Measurements from ENCODE around the gene MPZL2. TPM values are rescaled to one million over a fixed set of nuclear protein-coding genes. Genes with fewer than 3 reads are reported as not detected.

MPZL2 gene
- total and polyA plus RNA-seq, 5 donors: 6.4 to 18.7 (median 8.8) TPM

DNA sequence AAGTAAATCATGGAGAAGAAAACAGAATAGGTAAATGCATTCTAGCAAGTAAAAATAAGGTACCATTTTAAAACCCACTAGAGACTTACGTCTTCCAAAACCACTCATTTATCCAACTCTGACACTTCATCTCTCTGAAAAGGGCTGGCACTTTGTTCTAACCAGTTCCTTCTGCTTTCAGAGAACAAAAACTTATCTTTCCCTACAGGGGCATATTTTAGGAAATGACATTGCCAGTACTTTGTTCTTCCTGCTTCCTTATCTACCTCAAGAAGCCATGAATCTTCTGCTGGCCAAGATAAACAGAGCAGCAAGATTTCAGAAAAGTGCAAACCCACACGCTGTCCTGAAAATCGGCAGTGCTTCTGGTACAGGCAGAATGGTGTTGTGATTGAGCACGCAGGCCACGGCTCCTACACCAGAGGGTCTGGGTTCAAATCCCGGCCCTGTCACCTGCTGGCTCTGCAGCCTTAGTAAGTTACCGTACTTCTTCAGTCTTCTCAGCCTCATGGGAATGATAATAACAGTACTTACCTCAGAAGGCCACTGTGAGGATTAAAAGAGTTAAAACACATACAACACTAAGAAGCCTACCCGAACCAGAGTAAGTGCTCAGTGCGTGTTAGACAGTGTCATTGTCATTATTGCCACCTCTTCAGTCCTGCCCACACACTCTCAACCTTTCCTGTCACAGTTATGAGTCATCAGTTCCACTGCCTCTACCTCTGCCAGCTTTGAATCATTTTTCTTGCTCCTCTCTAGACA is 22.9 kb downstream of the MPZL2 start:
- peak overlapping the region; percentile 86 for H3K27ac ChIP-seq (ENCODE audit: low read length)
- H3K4me1 ChIP-seq (ENCODE audit: control insufficient read depth, insufficient read depth, low read length): peaks cover 2% of the 10 kb centered on the region
- intact Hi-C loops (cut with DNase I): no loop called here
- ATAC-seq (peak; percentile 74 to 88), DNase-seq (peak in 1 of 3 donors; percentile 63)
- no peaks in the 10 kb centered on the region for H3K27me3 ChIP-seq (ENCODE audit: control insufficient read depth, insufficient read depth)
- no peaks in the 10 kb centered on the region for H3K9me3 ChIP-seq (ENCODE audit: control insufficient read depth, low read length)
- H3K4me3 ChIP-seq (ENCODE audit: low read length): no peak overlapping the region
- WGBS: 44% methylated on average over 9 of the region's 9 CpGs

DNA sequence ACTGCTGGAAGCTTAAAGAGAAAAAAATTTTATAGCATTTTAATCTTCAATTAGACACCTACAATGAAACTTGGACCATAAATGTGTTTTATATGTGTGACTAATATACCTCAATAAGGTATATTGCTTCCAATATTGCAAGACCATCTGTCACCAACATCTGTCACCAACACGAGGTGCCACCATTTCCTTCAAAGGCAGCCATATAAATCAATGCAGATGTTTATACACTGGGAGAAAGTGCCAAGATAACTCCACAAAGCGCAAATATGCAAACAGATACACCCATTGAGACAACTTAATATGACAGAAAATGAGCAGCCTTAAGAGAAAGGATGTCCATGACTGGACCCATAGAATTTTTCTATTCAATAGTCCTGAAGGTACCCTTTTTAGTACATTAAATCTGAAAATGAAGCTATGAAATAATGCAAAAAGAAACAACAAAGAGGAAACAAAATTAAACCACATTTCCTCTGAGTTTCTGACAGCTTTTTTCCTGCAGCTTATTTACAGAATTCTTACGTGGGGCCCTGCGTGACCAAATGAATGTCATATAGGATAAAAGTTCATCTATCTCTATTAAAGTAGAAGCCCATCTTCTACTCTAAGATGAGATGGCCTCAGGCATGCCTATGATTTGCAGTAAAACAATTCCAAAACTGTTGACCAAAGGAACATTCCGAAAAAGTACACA is 24.4 kb downstream of the MPZL2 start:
- Histone ChIP-seq H3K27ac (ENCODE audit: low read length) (no peak overlapping the region), H3K4me3 (ENCODE audit: low read length) (no peak overlapping the region), H3K9me3 (ENCODE audit: control insufficient read depth, low read length) (no peaks in the 10 kb centered on the region), H3K27me3 (ENCODE audit: control insufficient read depth, insufficient read depth) (no peaks in the 10 kb centered on the region), H3K4me1 (ENCODE audit: control insufficient read depth, insufficient read depth, low read length) (peaks cover 2% of the 10 kb centered on the region)
- ATAC-seq (no peak), DNase-seq (no peak)
- 78% methylated on average over 5 of the region's 5 CpGs for WGBS
- intact Hi-C loops (cut with DNase I): no loop called here

DNA sequence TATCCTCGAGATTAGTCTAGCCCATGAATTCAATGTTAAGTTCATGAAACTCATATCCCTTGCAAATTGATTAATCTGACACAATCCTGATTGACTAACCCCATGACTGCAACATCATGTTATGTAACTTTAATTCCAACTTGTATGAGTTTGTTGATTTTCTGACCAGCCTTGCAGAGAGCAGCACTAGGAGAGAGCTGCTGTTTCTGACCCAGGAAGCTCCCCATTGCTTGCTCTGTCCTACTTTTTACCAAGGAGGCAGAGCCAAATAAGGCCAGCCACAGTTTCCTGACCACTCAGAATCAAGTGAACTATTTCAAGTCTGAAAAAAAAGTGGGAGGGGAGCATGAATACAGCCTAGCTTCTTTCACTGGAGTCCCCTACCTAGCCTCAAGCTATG is 25.2 kb downstream of the MPZL2 start:
- DNase-seq (no peak), ATAC-seq (peak in 1 of 2 donors; percentile 7)
- Histone ChIP-seq H3K27ac (ENCODE audit: low read length) (no peak overlapping the region), H3K4me1 (ENCODE audit: control insufficient read depth, insufficient read depth, low read length) (peaks cover 2% of the 10 kb centered on the region), H3K4me3 (ENCODE audit: low read length) (no peak overlapping the region), H3K27me3 (ENCODE audit: control insufficient read depth, insufficient read depth) (no peaks in the 10 kb centered on the region), H3K9me3 (ENCODE audit: control insufficient read depth, low read length) (no peaks in the 10 kb centered on the region)
- intact Hi-C loops (cut with DNase I): no loop called here
- WGBS: 85% methylated on average over 1 of the region's 1 CpG

- no peaks in the 10 kb centered on the region for H3K9me3 ChIP-seq (ENCODE audit: control insufficient read depth, low read length)
- ATAC-seq (no peak), DNase-seq (no peak)
- no peaks in the 10 kb centered on the region for H3K27me3 ChIP-seq (ENCODE audit: control insufficient read depth, insufficient read depth)
- intact Hi-C loops (cut with DNase I): no loop called here
- H3K4me3 ChIP-seq (ENCODE audit: low read length): no peak overlapping the region
- H3K27ac ChIP-seq (ENCODE audit: low read length): no peak overlapping the region
- WGBS: 88% methylated on average over 2 of the region's 2 CpGs
- peaks cover 2% of the 10 kb centered on the region for H3K4me1 ChIP-seq (ENCODE audit: control insufficient read depth, insufficient read depth, low read length)
Observed at GRCh38 chr11:118238421-118238820, 25.7 kb downstream of the MPZL2 start.

DNA sequence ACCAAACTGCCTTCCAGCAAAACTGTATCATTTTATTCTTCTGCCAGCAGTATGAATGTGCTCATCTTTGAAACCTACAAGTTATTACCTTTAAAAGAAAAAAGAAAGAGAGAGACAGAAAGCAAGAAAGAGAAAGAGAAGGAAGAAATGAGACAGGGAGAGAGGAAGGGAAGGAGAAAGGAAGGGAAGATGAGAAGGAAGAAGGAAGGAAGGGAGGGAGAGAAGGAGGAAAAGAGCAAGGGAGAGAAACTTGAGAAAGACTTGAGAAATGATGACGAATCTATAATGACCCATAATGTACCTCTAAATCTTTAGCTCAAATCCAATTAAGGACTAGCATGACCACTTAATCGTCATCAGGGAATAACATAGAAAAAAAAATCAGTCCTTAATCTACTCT is 27.9 kb downstream of the MPZL2 start:
- no peak overlapping the region for H3K27ac ChIP-seq (ENCODE audit: low read length)
- DNase-seq: no peak
- no peak overlapping the region for H3K4me3 ChIP-seq (ENCODE audit: low read length)
- no peaks in the 10 kb centered on the region for H3K9me3 ChIP-seq (ENCODE audit: control insufficient read depth, low read length)
- H3K27me3 ChIP-seq (ENCODE audit: control insufficient read depth, insufficient read depth): no peaks in the 10 kb centered on the region
- intact Hi-C loops (cut with DNase I): no loop called here
- H3K4me1 ChIP-seq (ENCODE audit: control insufficient read depth, insufficient read depth, low read length): peaks cover under 1% of the 10 kb centered on the region
- ATAC-seq: no peak
- WGBS: 79% methylated on average over 2 of the region's 2 CpGs

- no peaks in the 10 kb centered on the region for H3K4me1 ChIP-seq (ENCODE audit: control insufficient read depth, insufficient read depth, low read length)
- H3K9me3 ChIP-seq (ENCODE audit: control insufficient read depth, low read length): no peaks in the 10 kb centered on the region
- ATAC-seq (peak in 1 of 2 donors; percentile 40), DNase-seq (no peak)
- intact Hi-C loops (cut with DNase I): no loop called here
- WGBS: 84% methylated on average over 5 of the region's 5 CpGs
- H3K4me3 ChIP-seq (ENCODE audit: low read length): no peak overlapping the region
- no peak overlapping the region for H3K27ac ChIP-seq (ENCODE audit: low read length)
- H3K27me3 ChIP-seq (ENCODE audit: control insufficient read depth, insufficient read depth): no peaks in the 10 kb centered on the region
Observed at GRCh38 chr11:118234833-118235232, 29.3 kb downstream of the MPZL2 start.

- WGBS: 90% methylated on average over 1 of the region's 1 CpG
- ATAC-seq: no peak
- no peak for DNase-seq
- Histone ChIP-seq H3K27me3 (ENCODE audit: control insufficient read depth, insufficient read depth) (no peaks in the 10 kb centered on the region), H3K9me3 (ENCODE audit: control insufficient read depth, low read length) (no peaks in the 10 kb centered on the region), H3K27ac (ENCODE audit: low read length) (no peak overlapping the region), H3K4me3 (ENCODE audit: low read length) (no peak overlapping the region), H3K4me1 (ENCODE audit: control insufficient read depth, insufficient read depth, low read length) (no peaks in the 10 kb centered on the region)
- intact Hi-C loops (cut with DNase I): no loop called here
Observed at GRCh38 chr11:118233850-118234249, 30.2 kb downstream of the MPZL2 start.

DNA sequence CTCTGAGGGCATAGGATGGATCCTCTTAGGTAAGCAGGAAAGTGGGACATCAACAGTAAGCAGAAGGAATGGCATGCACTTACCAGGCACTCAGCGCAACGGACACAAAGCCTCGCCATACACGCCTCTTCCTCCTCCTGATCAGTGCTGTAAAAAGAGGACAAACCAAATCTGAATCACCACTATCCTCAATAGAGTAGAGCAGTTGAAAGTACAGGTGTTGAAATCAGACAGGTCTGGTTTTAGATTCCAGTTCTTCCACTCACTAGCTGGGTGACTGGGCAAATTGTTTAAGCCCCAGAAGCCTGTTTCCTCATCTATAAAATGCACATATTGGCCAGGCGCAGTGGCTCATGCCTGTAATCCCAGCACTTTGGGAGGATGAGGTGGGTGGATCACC is 30.7 kb downstream of the MPZL2 start:
- Histone ChIP-seq H3K27ac (ENCODE audit: low read length) (no peak overlapping the region), H3K4me1 (ENCODE audit: control insufficient read depth, insufficient read depth, low read length) (no peaks in the 10 kb centered on the region), H3K4me3 (ENCODE audit: low read length) (no peak overlapping the region), H3K27me3 (ENCODE audit: control insufficient read depth, insufficient read depth) (no peaks in the 10 kb centered on the region), H3K9me3 (ENCODE audit: control insufficient read depth, low read length) (no peaks in the 10 kb centered on the region)
- DNase-seq: no peak
- WGBS: 91% methylated on average over 5 of the region's 5 CpGs
- intact Hi-C loops (cut with DNase I): no loop called here
- no peak for ATAC-seq

- no peak overlapping the region for H3K4me3 ChIP-seq (ENCODE audit: low read length)
- ATAC-seq: no peak
- no peak for DNase-seq
- no peaks in the 10 kb centered on the region for H3K4me1 ChIP-seq (ENCODE audit: control insufficient read depth, insufficient read depth, low read length)
- 91% methylated on average over 1 of the region's 1 CpG for WGBS
- H3K27ac ChIP-seq (ENCODE audit: low read length): no peak overlapping the region
- H3K27me3 ChIP-seq (ENCODE audit: control insufficient read depth, insufficient read depth): no peaks in the 10 kb centered on the region
- no peaks in the 10 kb centered on the region for H3K9me3 ChIP-seq (ENCODE audit: control insufficient read depth, low read length)
- intact Hi-C loops (cut with DNase I): no loop called here
Observed at GRCh38 chr11:118232659-118233058, 31.4 kb downstream of the MPZL2 start.

GRCh38 chr11:118231461-118231860 is 32.6 kb downstream of the MPZL2 start:
- H3K27me3 ChIP-seq (ENCODE audit: control insufficient read depth, insufficient read depth): no peaks in the 10 kb centered on the region
- H3K4me3 ChIP-seq (ENCODE audit: low read length): no peak overlapping the region
- H3K27ac ChIP-seq (ENCODE audit: low read length): no peak overlapping the region
- ATAC-seq: no peak
- no peaks in the 10 kb centered on the region for H3K9me3 ChIP-seq (ENCODE audit: control insufficient read depth, low read length)
- intact Hi-C loops (cut with DNase I): no loop called here
- DNase-seq: no peak
- no peaks in the 10 kb centered on the region for H3K4me1 ChIP-seq (ENCODE audit: control insufficient read depth, insufficient read depth, low read length)

- Histone ChIP-seq H3K4me3 (ENCODE audit: low read length) (no peak overlapping the region), H3K4me1 (ENCODE audit: control insufficient read depth, insufficient read depth, low read length) (no peaks in the 10 kb centered on the region), H3K27ac (ENCODE audit: low read length) (no peak overlapping the region), H3K9me3 (ENCODE audit: control insufficient read depth, low read length) (no peaks in the 10 kb centered on the region), H3K27me3 (ENCODE audit: control insufficient read depth, insufficient read depth) (no peaks in the 10 kb centered on the region)
- ATAC-seq (no peak), DNase-seq (no peak)
- 88% methylated on average over 3 of the region's 3 CpGs for WGBS
- intact Hi-C loops (cut with DNase I): no loop called here
Observed at GRCh38 chr11:118230088-118230487, 34.0 kb downstream of the MPZL2 start.

Data from right cardiac atrium (tissue), 5 donors.